Parathyroid adenoma (tissue), 2 donors: ENCODE results near the gene CCSER1.
"Not testable (repeated sequence)": the region's sequence is repeated elsewhere in the genome, so short reads cannot be mapped to it uniquely, and the experiment has no call there.

Experiments
- H2AFZ ChIP-seq: fragments of 300-600 bp; sonication (generic); one replicate; pipeline ENCODE4 v1.7.0; 2017; ENCODE audit warnings: antibody characterized with exemption, mild to moderate bottlenecking
- H3K27ac ChIP-seq: fragments of 300-600 bp; sonication (generic); one replicate; pipeline ENCODE4 v1.7.0; 2017
- H3K27me3 ChIP-seq: fragments of 300-600 bp; sonication (generic); one replicate; pipeline ENCODE4 v1.7.0; 2017; ENCODE audit warnings: low read length; ENCODE audit not compliant: control insufficient read depth, insufficient read depth
- H3K36me3 ChIP-seq: fragments of 300-600 bp; sonication (generic); one replicate; pipeline ENCODE4 v1.7.0; 2017; ENCODE audit warnings: low read length; ENCODE audit not compliant: control insufficient read depth, insufficient read depth
- H3K4me1 ChIP-seq: fragments of 300-600 bp; sonication (generic); one replicate; pipeline ENCODE4 v1.7.0; 2017; ENCODE audit warnings: control low read depth
- H3K4me2 ChIP-seq: fragments of 300-600 bp; sonication (generic); one replicate; pipeline ENCODE4 v1.7.0; 2017; ENCODE audit warnings: low read length
- H3K4me3 ChIP-seq: fragments of 300-600 bp; sonication (generic); one replicate; pipeline ENCODE4 v1.7.0; 2017; ENCODE audit warnings: low read depth, low read length
- H3K79me2 ChIP-seq: fragments of 300-600 bp; sonication (generic); one replicate; pipeline ENCODE4 v1.7.0; 2017; ENCODE audit warnings: control low read depth
- H3K9ac ChIP-seq: fragments of 300-600 bp; sonication (generic); one replicate; pipeline ENCODE4 v1.7.0; 2017; ENCODE audit warnings: mild to moderate bottlenecking
- H3K9me3 ChIP-seq: fragments of 300-600 bp; sonication (generic); one replicate; pipeline ENCODE4 v1.7.0; 2017; ENCODE audit warnings: low read length; ENCODE audit not compliant: control insufficient read depth
- TF ChIP-seq, protein P1 (sequence below): fragments of 300-600 bp; sonication (generic); IDR thresholded peaks from one replicate; pipeline ENCODE4 v1.7.0; 2017; ENCODE audit warnings: antibody characterized with exemption, mild to moderate bottlenecking
- donor health status: primary hyperparathyroidism.

CCSER1 gene

DNA sequence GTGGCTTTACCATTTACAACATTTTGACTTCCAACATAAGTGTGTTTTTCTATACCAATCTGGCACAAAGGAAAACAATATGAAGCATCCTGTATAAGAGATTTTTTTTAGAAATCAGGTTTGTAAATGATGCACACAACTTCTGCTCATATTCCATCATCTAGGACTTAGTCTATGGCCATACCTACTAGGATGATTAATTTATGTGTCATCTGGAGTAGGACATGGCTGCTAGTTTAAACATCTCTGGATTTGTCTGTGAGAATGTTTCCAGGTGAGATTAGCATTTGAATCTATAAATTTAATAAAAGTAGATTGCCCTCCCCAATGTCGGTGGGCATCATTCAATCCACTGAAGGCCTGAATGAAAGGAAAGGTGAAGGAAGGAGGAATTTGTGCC is 1493.8 kb downstream of the CCSER1 start:
- H3K27me3 ChIP-seq, result no peaks in the 10 kb centered on the region
- H3K4me3 ChIP-seq, result no peak overlapping the region
- no peaks in the 10 kb centered on the region for H3K4me1 ChIP-seq
- peaks cover 4% of the 10 kb centered on the region for H3K9me3 ChIP-seq
- no peaks in the 10 kb centered on the region for H3K36me3 ChIP-seq
- H3K27ac ChIP-seq, result no peak overlapping the region
- no peak overlapping the region for H3K4me2 ChIP-seq
- no peak overlapping the region for H3K9ac ChIP-seq
- no peaks in the 10 kb centered on the region for H3K79me2 ChIP-seq
- no peak overlapping the region for H2AFZ ChIP-seq
- TF ChIP-seq, protein P1, sequence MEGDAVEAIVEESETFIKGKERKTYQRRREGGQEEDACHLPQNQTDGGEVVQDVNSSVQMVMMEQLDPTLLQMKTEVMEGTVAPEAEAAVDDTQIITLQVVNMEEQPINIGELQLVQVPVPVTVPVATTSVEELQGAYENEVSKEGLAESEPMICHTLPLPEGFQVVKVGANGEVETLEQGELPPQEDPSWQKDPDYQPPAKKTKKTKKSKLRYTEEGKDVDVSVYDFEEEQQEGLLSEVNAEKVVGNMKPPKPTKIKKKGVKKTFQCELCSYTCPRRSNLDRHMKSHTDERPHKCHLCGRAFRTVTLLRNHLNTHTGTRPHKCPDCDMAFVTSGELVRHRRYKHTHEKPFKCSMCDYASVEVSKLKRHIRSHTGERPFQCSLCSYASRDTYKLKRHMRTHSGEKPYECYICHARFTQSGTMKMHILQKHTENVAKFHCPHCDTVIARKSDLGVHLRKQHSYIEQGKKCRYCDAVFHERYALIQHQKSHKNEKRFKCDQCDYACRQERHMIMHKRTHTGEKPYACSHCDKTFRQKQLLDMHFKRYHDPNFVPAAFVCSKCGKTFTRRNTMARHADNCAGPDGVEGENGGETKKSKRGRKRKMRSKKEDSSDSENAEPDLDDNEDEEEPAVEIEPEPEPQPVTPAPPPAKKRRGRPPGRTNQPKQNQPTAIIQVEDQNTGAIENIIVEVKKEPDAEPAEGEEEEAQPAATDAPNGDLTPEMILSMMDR, result no peak

GRCh38 chr4:91621446-91621845 is 1494.3 kb downstream of the CCSER1 start:
- Histone ChIP-seq H3K4me3 (no peak overlapping the region), H2AFZ (no peak overlapping the region), H3K4me2 (no peak overlapping the region), H3K27me3 (no peaks in the 10 kb centered on the region), H3K27ac (no peak overlapping the region), H3K9me3 (peaks cover 4% of the 10 kb centered on the region), H3K79me2 (no peaks in the 10 kb centered on the region), H3K9ac (no peak overlapping the region), H3K36me3 (no peaks in the 10 kb centered on the region), H3K4me1 (no peaks in the 10 kb centered on the region)
- TF ChIP-seq, protein P1, result no peak

- Histone ChIP-seq H2AFZ (no peak overlapping the region), H3K9ac (no peak overlapping the region), H3K36me3 (no peaks in the 10 kb centered on the region), H3K27ac (no peak overlapping the region), H3K4me3 (no peak overlapping the region), H3K4me2 (no peak overlapping the region), H3K27me3 (no peaks in the 10 kb centered on the region), H3K4me1 (no peaks in the 10 kb centered on the region), H3K9me3 (no peaks in the 10 kb centered on the region), H3K79me2 (no peaks in the 10 kb centered on the region)
- TF ChIP-seq, protein P1, result no peak
Observed at GRCh38 chr4:91622925-91623602, 1495.9 kb downstream of the CCSER1 start.

DNA sequence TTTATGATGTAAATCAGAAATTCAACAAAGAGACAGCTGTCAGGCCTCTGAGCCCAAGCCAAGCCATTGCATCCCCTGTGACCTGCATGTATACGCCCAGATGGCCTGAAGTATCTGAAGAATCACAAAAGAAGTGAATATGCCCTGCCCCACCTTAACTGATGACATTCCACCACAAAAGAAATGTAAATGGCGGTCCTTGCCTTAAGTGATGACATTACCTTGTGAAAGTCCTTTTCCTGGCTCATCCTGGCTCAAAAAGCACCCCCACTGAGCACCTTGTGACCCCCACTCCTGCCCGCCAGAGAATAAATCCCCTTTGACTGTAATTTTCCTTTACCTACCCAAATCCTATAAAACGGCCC is 1496.4 kb downstream of the CCSER1 start:
- not testable (repeated sequence) for H3K27me3 ChIP-seq, H3K4me2 ChIP-seq, H3K27ac ChIP-seq, H3K36me3 ChIP-seq, H3K4me1 ChIP-seq, H3K9me3 ChIP-seq, H3K9ac ChIP-seq, H3K4me3 ChIP-seq, H2AFZ ChIP-seq, H3K79me2 ChIP-seq

DNA sequence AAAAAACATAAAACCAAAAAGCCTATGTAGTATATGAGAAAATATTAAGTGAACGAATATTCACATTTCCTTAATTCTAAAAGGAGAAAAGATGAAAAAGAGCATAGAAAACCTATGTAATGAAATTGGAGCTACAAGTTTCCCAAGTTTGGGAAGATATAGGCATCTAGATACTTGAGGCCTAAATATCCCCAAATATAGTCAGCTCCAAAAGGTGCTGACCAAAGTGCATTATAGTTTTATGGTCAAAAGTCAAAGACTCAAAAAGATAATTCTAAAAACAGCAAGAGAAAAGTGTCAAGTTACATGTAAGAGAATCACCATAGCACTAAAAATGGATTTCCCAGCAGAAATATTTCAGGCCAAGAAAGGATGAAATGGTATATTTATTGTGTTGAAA is 1502.9 kb downstream of the CCSER1 start:
- no peak overlapping the region for H2AFZ ChIP-seq
- H3K36me3 ChIP-seq, result no peaks in the 10 kb centered on the region
- no peak overlapping the region for H3K27ac ChIP-seq
- TF ChIP-seq, protein P1, result no peak
- H3K4me3 ChIP-seq, result no peak overlapping the region
- H3K4me1 ChIP-seq, result no peaks in the 10 kb centered on the region
- H3K79me2 ChIP-seq, result no peaks in the 10 kb centered on the region
- H3K9me3 ChIP-seq, result no peaks in the 10 kb centered on the region
- H3K27me3 ChIP-seq, result no peaks in the 10 kb centered on the region
- H3K4me2 ChIP-seq, result no peak overlapping the region
- no peak overlapping the region for H3K9ac ChIP-seq
